Sigmoid colon (tissue), 3 donors: ENCODE measurements around the gene PCDHGB5.

Experiments used
- CTCF ChIP-seq, 4 experiments: fragments of 450-650 bp in 3 of 4; fragments of 200-600 bp in 1 of 4; IDR thresholded peaks; one replicate each; pipeline ENCODE4 v1.5.1; 2016 to 2019; ENCODE audit warnings: antibody characterized with exemption in 4 of 4, mild to moderate bottlenecking in 3 of 4, moderate library complexity in 2 of 4
- POLR2A ChIP-seq, 2 donors: fragments of 450-650 bp; IDR thresholded peaks; one replicate each; pipeline ENCODE4 v1.6.1; 2016; ENCODE audit warnings: antibody characterized with exemption in 2 of 2, mild to moderate bottlenecking in 2 of 2, moderate library complexity in 2 of 2

- TF ChIP-seq CTCF (IDR thresholded peaks at IDR 0.05) (no peak), POLR2A (IDR thresholded peaks at IDR 0.05) (no peak)
Observed at GRCh38 chr5:141369994-141370848, 27.5 kb upstream of the PCDHGB5 start, which contains the start of gene PCDHGB3.
